ENCODE measurements around the gene TMEM128. TPM values are rescaled to one million over a fixed set of nuclear protein-coding genes. Genes with fewer than 3 reads are reported as not detected.

The TMEM128 gene
- total RNA-seq, 1 experiment from 2014 or later = 16.6 TPM

- TF ChIP-seq, protein P1, sequence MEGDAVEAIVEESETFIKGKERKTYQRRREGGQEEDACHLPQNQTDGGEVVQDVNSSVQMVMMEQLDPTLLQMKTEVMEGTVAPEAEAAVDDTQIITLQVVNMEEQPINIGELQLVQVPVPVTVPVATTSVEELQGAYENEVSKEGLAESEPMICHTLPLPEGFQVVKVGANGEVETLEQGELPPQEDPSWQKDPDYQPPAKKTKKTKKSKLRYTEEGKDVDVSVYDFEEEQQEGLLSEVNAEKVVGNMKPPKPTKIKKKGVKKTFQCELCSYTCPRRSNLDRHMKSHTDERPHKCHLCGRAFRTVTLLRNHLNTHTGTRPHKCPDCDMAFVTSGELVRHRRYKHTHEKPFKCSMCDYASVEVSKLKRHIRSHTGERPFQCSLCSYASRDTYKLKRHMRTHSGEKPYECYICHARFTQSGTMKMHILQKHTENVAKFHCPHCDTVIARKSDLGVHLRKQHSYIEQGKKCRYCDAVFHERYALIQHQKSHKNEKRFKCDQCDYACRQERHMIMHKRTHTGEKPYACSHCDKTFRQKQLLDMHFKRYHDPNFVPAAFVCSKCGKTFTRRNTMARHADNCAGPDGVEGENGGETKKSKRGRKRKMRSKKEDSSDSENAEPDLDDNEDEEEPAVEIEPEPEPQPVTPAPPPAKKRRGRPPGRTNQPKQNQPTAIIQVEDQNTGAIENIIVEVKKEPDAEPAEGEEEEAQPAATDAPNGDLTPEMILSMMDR (conservative IDR thresholded peaks at IDR 0.05; ENCODE audit: low read depth, low read length) = no peak
- TF ChIP-seq EZH2 (IDR thresholded peaks at IDR 0.05; ENCODE audit: borderline replicate concordance, low read depth, low read length, poor library complexity, severe bottlenecking) = no peak
- CTCF ChIA-PET = no interaction called here
- Histone ChIP-seq H3K4me1 (ENCODE audit: insufficient read depth, low read length, poor library complexity, severe bottlenecking) (no peaks in the 10 kb centered on the region), H3K4me3 (ENCODE audit: low read depth, low read length, poor library complexity, severe bottlenecking) (no peak overlapping the region), H3K36me3 (ENCODE audit: insufficient read depth, low read length, poor library complexity, severe bottlenecking) (peaks cover 76% of the 10 kb centered on the region), H3K9me3 (ENCODE audit: low read depth, low read length, poor library complexity, severe bottlenecking) (no peaks in the 10 kb centered on the region), H3K27ac (ENCODE audit: low read depth, low read length, poor library complexity, severe bottlenecking) (no peak overlapping the region), H3K27me3 (replicated peaks; ENCODE audit: insufficient read depth, low read depth, low read length, poor library complexity) (no peaks in the 10 kb centered on the region)
- no peak for DNase-seq (ENCODE audit: low spot score)
- intact Hi-C loops (cut with micrococcal nuclease; ENCODE audit: unreplicated experiment) = no loop called here
- BruUV-seq (replicated peaks) = no TSS peak
- POLR2A ChIA-PET (ENCODE audit: low non-redundant PET) = no interaction called here
These were observed 29.5 kb upstream of the TMEM128 start for GRCh38 chr4:4277531-4277930.

DNA sequence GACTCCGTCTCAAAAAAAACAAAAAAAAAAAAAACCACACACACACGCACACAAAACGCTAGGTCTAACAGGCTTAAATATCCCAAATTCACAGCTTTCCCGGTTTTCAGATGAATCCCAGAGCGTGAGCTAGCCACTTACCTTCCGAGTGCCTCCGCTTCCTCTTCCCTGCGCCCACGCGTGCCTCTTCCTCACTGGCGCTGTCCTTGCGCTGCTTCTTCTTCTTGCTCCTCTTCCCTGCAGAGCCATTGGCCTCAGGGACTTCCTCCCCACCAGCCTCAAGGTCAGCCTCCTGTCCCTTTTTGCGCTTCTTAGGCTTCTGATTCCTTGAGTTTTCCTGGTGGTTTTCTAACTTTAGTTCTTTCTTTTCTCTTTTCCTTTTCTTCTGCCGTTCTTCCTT, 26.2 kb upstream of the TMEM128 start:
- H3K36me3 ChIP-seq (ENCODE audit: insufficient read depth, low read length, poor library complexity, severe bottlenecking) = peaks cover 76% of the 10 kb centered on the region
- intact Hi-C loops (cut with micrococcal nuclease; ENCODE audit: unreplicated experiment) = no loop called here
- DNase-seq (ENCODE audit: low spot score) = no peak

GRCh38 chr4:4271912-4272311, 23.9 kb upstream of the TMEM128 start:
- CTCF ChIA-PET = no interaction called here
- BruUV-seq (replicated peaks) = no TSS peak

More for the DNA sequence above, 26.2 kb upstream of the TMEM128 start:
- H3K4me3 ChIP-seq (ENCODE audit: low read depth, low read length, poor library complexity, severe bottlenecking) = no peak overlapping the region
- no TSS peak for BruUV-seq (replicated peaks)
- H3K4me1 ChIP-seq (ENCODE audit: insufficient read depth, low read length, poor library complexity, severe bottlenecking) = no peaks in the 10 kb centered on the region
- H3K27ac ChIP-seq (ENCODE audit: low read depth, low read length, poor library complexity, severe bottlenecking) = no peak overlapping the region
- ChIA-PET POLR2A (ENCODE audit: low non-redundant PET) (no interaction called here), CTCF (no interaction called here)
- no peaks in the 10 kb centered on the region for H3K9me3 ChIP-seq (ENCODE audit: low read depth, low read length, poor library complexity, severe bottlenecking)
- no peaks in the 10 kb centered on the region for H3K27me3 ChIP-seq (replicated peaks; ENCODE audit: insufficient read depth, low read depth, low read length, poor library complexity)
- TF ChIP-seq, protein P1 (conservative IDR thresholded peaks at IDR 0.05; ENCODE audit: low read depth, low read length) = no peak
- TF ChIP-seq EZH2 (IDR thresholded peaks at IDR 0.05; ENCODE audit: borderline replicate concordance, low read depth, low read length, poor library complexity, severe bottlenecking) = no peak

More at GRCh38 chr4:4271912-4272311, 23.9 kb upstream of the TMEM128 start:
- intact Hi-C loops (cut with micrococcal nuclease; ENCODE audit: unreplicated experiment) = no loop called here
- H3K9me3 ChIP-seq (ENCODE audit: low read depth, low read length, poor library complexity, severe bottlenecking) = no peaks in the 10 kb centered on the region
- H3K4me1 ChIP-seq (ENCODE audit: insufficient read depth, low read length, poor library complexity, severe bottlenecking) = no peaks in the 10 kb centered on the region
- peaks cover 65% of the 10 kb centered on the region for H3K36me3 ChIP-seq (ENCODE audit: insufficient read depth, low read length, poor library complexity, severe bottlenecking)
- H3K4me3 ChIP-seq (ENCODE audit: low read depth, low read length, poor library complexity, severe bottlenecking) = no peak overlapping the region
- TF ChIP-seq, protein P1 (conservative IDR thresholded peaks at IDR 0.05; ENCODE audit: low read depth, low read length) = no peak
- TF ChIP-seq EZH2 (IDR thresholded peaks at IDR 0.05; ENCODE audit: borderline replicate concordance, low read depth, low read length, poor library complexity, severe bottlenecking) = no peak
- no peak for DNase-seq (ENCODE audit: low spot score)
- no peak overlapping the region for H3K27ac ChIP-seq (ENCODE audit: low read depth, low read length, poor library complexity, severe bottlenecking)
- H3K27me3 ChIP-seq (replicated peaks; ENCODE audit: insufficient read depth, low read depth, low read length, poor library complexity) = no peaks in the 10 kb centered on the region
- POLR2A ChIA-PET (ENCODE audit: low non-redundant PET) = no interaction called here
